Endothelial cell (in vitro differentiated cells): Measurements from ENCODE around the gene MRPS27. TPM values are rescaled to one million over a fixed set of nuclear protein-coding genes. Genes with fewer than 3 reads are reported as not detected.

Experiments used
- DNase-seq: peaks from one replicate; pipeline ENCODE4 v3.0.0; 2021; ENCODE audit warnings: low spot score
- H3K27ac Mint-ChIP-seq: one replicate; pipeline ENCODE4 v1.8.0; 2021; ENCODE audit warnings: mixed read lengths, inconsistent platforms; ENCODE audit not compliant: unreplicated experiment
- H3K27me3 Mint-ChIP-seq: one replicate; pipeline ENCODE4 v1.8.0; 2021; ENCODE audit warnings: mild to moderate bottlenecking, moderate library complexity, mixed read lengths, inconsistent platforms; ENCODE audit not compliant: unreplicated experiment
- H3K36me3 Mint-ChIP-seq: one replicate; pipeline ENCODE4 v1.8.0; 2021; ENCODE audit warnings: mild to moderate bottlenecking, low read depth, mixed read lengths, inconsistent platforms; ENCODE audit not compliant: unreplicated experiment
- H3K4me1 Mint-ChIP-seq: one replicate; pipeline ENCODE4 v1.8.0; 2021; ENCODE audit warnings: mild to moderate bottlenecking, mixed read lengths, inconsistent platforms; ENCODE audit not compliant: unreplicated experiment
- H3K4me3 Mint-ChIP-seq: one replicate; pipeline ENCODE4 v1.8.0; 2021; ENCODE audit warnings: mild to moderate bottlenecking, mixed read lengths, inconsistent platforms; ENCODE audit not compliant: unreplicated experiment
- H3K9me3 Mint-ChIP-seq: one replicate; pipeline ENCODE4 v1.8.0; 2021; ENCODE audit warnings: mixed read lengths, inconsistent platforms; ENCODE audit not compliant: unreplicated experiment
- total RNA-seq: library from RNA; stranded (reverse); fragmentation: NEBNext Ultra II Directional; extraction: Animal tissue kit (Norgen Biotek cat#: 25700); gene quantifications from one replicate; pipeline ENCODE4 v1.2.1, GENCODE V29; 2021; ENCODE audit not compliant: unreplicated experiment
- TF ChIP-seq, protein P1 (sequence below): fragments of 200-600 bp; sonication (generic); IDR thresholded peaks from one replicate; pipeline ENCODE4 v1.5.0; 2021; ENCODE audit warnings: antibody characterized with exemption; ENCODE audit not compliant: unreplicated experiment

The MRPS27 gene
- total RNA-seq, 1 donor from 2014 or later: 62.8 TPM

DNA sequence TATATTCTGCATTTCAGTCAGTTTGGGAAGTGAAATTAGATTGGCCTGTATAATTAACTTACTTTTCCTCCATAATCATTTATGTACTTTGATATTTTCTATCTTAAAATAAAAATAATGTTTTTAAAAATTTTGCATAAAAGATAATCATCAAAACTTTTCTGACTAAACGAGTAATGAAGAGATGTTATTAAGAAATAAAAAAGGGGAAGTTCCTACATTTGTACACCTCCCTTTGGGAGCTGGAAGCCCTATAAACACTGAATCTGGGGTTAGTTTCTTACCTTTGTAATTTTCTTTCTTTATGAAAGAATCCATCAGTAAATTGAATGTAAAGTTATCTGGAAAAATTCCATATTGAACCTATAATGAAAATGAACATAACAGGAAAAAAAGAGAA is 86.2 kb downstream of the MRPS27 start:
- peaks cover 4% of the 10 kb centered on the region for H3K36me3 Mint-ChIP-seq
- H3K27ac Mint-ChIP-seq: no peak overlapping the region
- peaks cover 12% of the 10 kb centered on the region for H3K4me1 Mint-ChIP-seq
- no peak for DNase-seq
- H3K27me3 Mint-ChIP-seq: no peaks in the 10 kb centered on the region
- no peak overlapping the region for H3K4me3 Mint-ChIP-seq
- H3K9me3 Mint-ChIP-seq: no peaks in the 10 kb centered on the region
- TF ChIP-seq, protein P1, sequence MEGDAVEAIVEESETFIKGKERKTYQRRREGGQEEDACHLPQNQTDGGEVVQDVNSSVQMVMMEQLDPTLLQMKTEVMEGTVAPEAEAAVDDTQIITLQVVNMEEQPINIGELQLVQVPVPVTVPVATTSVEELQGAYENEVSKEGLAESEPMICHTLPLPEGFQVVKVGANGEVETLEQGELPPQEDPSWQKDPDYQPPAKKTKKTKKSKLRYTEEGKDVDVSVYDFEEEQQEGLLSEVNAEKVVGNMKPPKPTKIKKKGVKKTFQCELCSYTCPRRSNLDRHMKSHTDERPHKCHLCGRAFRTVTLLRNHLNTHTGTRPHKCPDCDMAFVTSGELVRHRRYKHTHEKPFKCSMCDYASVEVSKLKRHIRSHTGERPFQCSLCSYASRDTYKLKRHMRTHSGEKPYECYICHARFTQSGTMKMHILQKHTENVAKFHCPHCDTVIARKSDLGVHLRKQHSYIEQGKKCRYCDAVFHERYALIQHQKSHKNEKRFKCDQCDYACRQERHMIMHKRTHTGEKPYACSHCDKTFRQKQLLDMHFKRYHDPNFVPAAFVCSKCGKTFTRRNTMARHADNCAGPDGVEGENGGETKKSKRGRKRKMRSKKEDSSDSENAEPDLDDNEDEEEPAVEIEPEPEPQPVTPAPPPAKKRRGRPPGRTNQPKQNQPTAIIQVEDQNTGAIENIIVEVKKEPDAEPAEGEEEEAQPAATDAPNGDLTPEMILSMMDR: no peak

DNA sequence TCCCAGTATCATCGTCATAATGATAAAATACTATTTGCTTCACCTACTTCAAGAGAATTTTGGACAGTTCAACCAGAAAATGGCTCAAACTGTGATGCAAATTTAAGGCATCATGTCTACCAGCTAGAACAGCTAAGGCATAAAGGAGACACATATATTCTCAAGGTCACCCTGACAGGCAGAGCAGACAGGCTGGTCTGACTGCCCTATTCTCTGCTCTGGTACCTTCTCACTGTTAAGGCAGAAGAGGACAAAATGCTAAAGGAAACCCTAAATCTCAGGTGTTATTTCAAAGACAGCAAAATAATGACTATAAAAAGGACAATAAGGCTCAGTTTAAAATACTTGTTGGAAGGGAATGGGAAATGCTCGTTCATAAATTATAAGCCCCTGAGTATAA is 87.2 kb downstream of the MRPS27 start:
- Mint-ChIP-seq H3K4me1 (peaks cover 5% of the 10 kb centered on the region), H3K27me3 (no peaks in the 10 kb centered on the region)

DNA sequence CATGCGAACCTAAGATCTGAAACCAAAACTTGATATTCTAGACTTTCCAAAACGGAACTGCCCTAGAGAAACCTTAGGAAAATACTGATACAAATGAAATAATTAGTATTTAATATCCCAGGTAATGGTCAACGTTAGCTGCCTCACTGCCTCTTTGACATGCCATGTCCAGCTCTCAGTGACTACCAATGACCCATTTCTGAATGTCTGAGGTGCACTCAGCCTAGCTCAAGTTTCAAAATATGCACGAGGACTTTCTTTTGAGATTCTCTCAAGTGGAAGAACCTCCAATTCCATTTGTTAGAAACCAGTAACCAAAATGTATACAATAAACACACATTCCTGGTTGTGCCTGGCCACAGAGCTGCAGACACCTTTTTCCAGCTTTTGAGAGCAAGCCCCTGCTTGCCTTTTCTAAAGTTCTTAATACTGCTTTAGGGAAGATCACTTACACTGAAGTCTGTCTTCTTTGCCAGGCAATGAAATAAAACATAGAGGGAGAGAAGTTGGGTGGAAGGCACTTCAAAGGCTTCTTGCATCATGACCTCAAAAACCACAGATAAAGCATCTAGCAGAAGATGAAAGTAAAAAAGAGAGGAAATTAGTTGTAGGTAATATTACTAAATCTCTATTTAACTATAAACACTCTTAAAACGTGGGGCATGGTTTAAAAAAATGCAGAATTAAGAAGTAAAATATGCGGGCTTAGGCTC is 87.9 kb downstream of the MRPS27 start:
- no peaks in the 10 kb centered on the region for H3K9me3 Mint-ChIP-seq
- no peak overlapping the region for H3K4me3 Mint-ChIP-seq
- H3K27me3 Mint-ChIP-seq: no peaks in the 10 kb centered on the region
- DNase-seq: no peak
- peaks cover 4% of the 10 kb centered on the region for H3K36me3 Mint-ChIP-seq
- peaks cover 5% of the 10 kb centered on the region for H3K4me1 Mint-ChIP-seq
- TF ChIP-seq, protein P1: no peak
- H3K27ac Mint-ChIP-seq: no peak overlapping the region

More for the DNA sequence above, 87.2 kb downstream of the MRPS27 start:
- Mint-ChIP-seq H3K27ac (no peak overlapping the region), H3K9me3 (no peaks in the 10 kb centered on the region), H3K36me3 (peaks cover 4% of the 10 kb centered on the region), H3K4me3 (no peak overlapping the region)
- TF ChIP-seq, protein P1: no peak
- DNase-seq: no peak

DNA sequence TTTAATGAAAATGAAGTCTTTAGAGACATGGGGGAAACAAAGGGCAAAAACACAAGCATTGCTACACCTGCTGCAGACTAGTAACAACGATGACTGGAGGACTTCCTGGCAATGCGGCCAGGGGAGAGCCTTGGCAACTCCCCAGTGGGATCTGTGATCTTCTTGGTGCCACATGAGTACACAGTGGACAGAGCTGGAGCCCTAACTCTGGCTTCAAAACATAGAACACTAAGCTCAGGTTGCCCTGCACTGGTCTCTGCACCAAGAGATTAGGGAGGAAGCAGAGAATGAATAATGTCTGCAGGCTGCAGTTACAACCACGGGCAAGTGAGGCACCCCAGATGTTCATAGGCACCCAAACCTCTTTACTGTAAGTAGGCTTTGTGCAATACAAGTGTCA is 91.1 kb downstream of the MRPS27 start:
- Mint-ChIP-seq H3K36me3 (peaks cover 12% of the 10 kb centered on the region), H3K9me3 (no peaks in the 10 kb centered on the region), H3K27me3 (no peaks in the 10 kb centered on the region), H3K27ac (no peak overlapping the region), H3K4me1 (no peaks in the 10 kb centered on the region), H3K4me3 (no peak overlapping the region)
- DNase-seq: no peak
- TF ChIP-seq, protein P1: no peak

DNA sequence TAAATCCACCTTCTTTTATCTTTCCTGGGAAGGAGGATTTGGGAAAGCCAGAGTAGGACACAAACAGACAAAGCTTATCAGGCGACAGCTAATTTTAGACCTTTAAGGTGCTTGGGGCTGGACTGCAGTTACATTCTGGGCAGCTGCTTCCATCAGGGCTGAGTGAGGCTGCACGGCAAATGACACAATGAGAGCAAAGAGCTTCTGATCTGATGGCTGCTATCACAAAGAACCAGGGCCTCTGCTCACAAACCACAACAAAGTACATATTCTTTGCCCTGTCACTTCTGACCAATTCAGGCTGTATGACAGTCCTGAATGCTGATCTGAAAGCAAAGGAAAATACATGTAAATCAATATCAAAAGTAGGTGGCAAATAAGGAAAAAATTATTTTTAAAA is 93.1 kb downstream of the MRPS27 start:
- Mint-ChIP-seq H3K4me1 (no peaks in the 10 kb centered on the region), H3K4me3 (no peak overlapping the region), H3K36me3 (peaks cover 27% of the 10 kb centered on the region), H3K27me3 (no peaks in the 10 kb centered on the region), H3K9me3 (no peaks in the 10 kb centered on the region), H3K27ac (no peak overlapping the region)
- DNase-seq: no peak
- TF ChIP-seq, protein P1: no peak
